ENCODE results near the gene SLIT2. TPM values are rescaled to one million over a fixed set of nuclear protein-coding genes. Genes with fewer than 3 reads are reported as not detected.

Gene SLIT2
- total RNA-seq, 5 donors from 2014 or later (not counting 1 experiment from before 2014, with no cell fraction given): 0.03 to 0.50 (median 0.22) TPM; not detected in 2

DNA sequence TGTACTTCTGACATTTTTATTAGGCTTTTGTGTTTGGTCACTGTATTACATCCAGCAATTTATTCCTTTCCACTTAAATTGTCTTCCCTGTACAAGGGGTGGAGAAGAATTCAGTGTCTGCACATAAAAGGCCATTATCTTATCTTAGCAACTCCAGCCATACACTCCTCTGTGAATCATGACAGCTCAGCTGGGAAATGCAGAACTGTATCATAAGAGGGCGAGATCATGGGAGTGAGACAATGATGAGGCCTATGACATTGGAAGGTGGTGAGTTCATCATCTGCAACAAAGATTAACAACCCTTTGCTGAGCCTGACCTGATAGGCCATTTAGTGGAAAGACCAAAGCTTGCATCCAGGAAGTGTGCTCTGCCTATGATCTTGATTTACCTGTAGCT, 33.3 kb downstream of the SLIT2 start:
- Mint-ChIP-seq H3K4me1 (no peaks in the 10 kb centered on the region), H3K27me3 (no peaks in the 10 kb centered on the region), H3K27ac (no peak overlapping the region), H3K4me3 (no peak overlapping the region), H3K36me3 (no peaks in the 10 kb centered on the region), H3K9me3 (peaks cover 0 to 6% (median 3%) of the 10 kb centered on the region in 3 donors)
- no peaks in the 10 kb centered on the region for H3K4me1 ChIP-seq (ENCODE audit: control insufficient read depth in 1 of 2, extremely low read depth in 1 of 2, insufficient read depth in 2 of 2, low read length in 2 of 2)
- no peaks in the 10 kb centered on the region for H3K36me3 ChIP-seq (ENCODE audit: control insufficient read depth in 2 of 2, extremely low read depth in 1 of 2, insufficient read depth in 1 of 2, low read length in 1 of 2)
- ChIA-PET CTCF (no interaction called here), POLR2A (no interaction called here)
- H3K9me3 ChIP-seq: no peaks in the 10 kb centered on the region
- DNase-seq (no peak), ATAC-seq (replicated peaks in 1 of 4) (no peak)
- H3K27ac ChIP-seq (ENCODE audit: low read length): no peak overlapping the region
- H3K27me3 ChIP-seq (replicated peaks in 1 of 2; ENCODE audit: control insufficient read depth in 2 of 2, extremely low read depth in 1 of 2, insufficient read depth in 2 of 2, low read length in 1 of 2): no peaks in the 10 kb centered on the region
- H3K4me3 ChIP-seq (ENCODE audit: control insufficient read depth in 1 of 2, extremely low read depth in 1 of 2, low read length in 1 of 2): no peak overlapping the region
- WGBS (ENCODE audit: insufficient coverage): 20% methylated on average over 1 of the region's 1 CpG

GRCh38 chr4:20287246-20287645, 35.5 kb downstream of the SLIT2 start:
- H3K27me3 Mint-ChIP-seq: no peaks in the 10 kb centered on the region
- Histone ChIP-seq H3K27ac (ENCODE audit: low read length) (no peak overlapping the region), H3K9me3 (no peaks in the 10 kb centered on the region), H3K27me3 (replicated peaks in 1 of 2; ENCODE audit: control insufficient read depth in 2 of 2, extremely low read depth in 1 of 2, insufficient read depth in 2 of 2, low read length in 1 of 2) (no peaks in the 10 kb centered on the region), H3K4me1 (ENCODE audit: control insufficient read depth in 1 of 2, extremely low read depth in 1 of 2, insufficient read depth in 2 of 2, low read length in 2 of 2) (no peaks in the 10 kb centered on the region), H3K36me3 (ENCODE audit: control insufficient read depth in 2 of 2, extremely low read depth in 1 of 2, insufficient read depth in 1 of 2, low read length in 1 of 2) (no peaks in the 10 kb centered on the region), H3K4me3 (ENCODE audit: control insufficient read depth in 1 of 2, extremely low read depth in 1 of 2, low read length in 1 of 2) (no peak overlapping the region)
- 80% methylated on average over 1 of the region's 2 CpGs for WGBS (ENCODE audit: insufficient coverage)
- H3K4me3 Mint-ChIP-seq: no peak overlapping the region
- ChIA-PET CTCF (no interaction called here), POLR2A (no interaction called here)
- no peak overlapping the region for H3K27ac Mint-ChIP-seq
- peaks cover 2 to 8% (median 4%) of the 10 kb centered on the region in 3 donors for H3K9me3 Mint-ChIP-seq
- no peak for DNase-seq
- H3K36me3 Mint-ChIP-seq: no peaks in the 10 kb centered on the region
- no peak for ATAC-seq (replicated peaks in 1 of 4)
- H3K4me1 Mint-ChIP-seq: no peaks in the 10 kb centered on the region

DNA sequence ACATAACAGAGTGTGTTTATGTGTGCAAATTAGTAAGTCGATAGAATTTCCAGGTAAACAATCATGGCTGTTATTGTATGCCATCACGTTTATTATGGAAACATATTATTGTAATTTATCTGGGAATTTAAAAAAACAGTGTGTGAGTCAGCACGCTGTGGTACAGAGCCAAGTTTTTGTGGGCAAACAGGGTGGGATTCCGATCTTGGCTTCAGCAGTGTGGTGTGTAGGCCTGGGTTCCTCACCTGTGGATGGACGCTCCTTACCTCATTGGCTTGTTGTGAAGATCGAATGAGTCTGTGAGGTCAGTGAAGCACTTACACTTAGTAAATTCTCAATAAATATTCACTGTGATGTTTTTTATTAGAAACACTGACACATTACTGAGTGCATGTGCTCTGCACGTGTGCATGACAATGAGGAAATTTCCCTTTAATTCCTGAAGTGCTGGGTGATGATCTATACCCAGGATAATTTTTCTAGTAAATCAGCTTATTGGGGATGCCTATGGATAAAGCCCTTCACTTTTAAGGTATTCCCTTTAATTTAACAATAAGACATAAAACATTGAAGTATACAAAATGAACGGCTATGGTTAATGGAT, 36.4 kb downstream of the SLIT2 start:
- no peaks in the 10 kb centered on the region for H3K36me3 ChIP-seq (ENCODE audit: control insufficient read depth in 2 of 2, extremely low read depth in 1 of 2, insufficient read depth in 1 of 2, low read length in 1 of 2)
- WGBS (ENCODE audit: insufficient coverage): 80% methylated on average over 4 of the region's 8 CpGs
- no peaks in the 10 kb centered on the region for H3K9me3 ChIP-seq
- H3K27me3 ChIP-seq (replicated peaks in 1 of 2; ENCODE audit: control insufficient read depth in 2 of 2, extremely low read depth in 1 of 2, insufficient read depth in 2 of 2, low read length in 1 of 2): no peaks in the 10 kb centered on the region
- POLR2A ChIA-PET: no interaction called here
- CTCF ChIA-PET: no interaction called here
- Mint-ChIP-seq H3K4me1 (no peaks in the 10 kb centered on the region), H3K36me3 (no peaks in the 10 kb centered on the region), H3K9me3 (peaks cover 3 to 10% (median 9%) of the 10 kb centered on the region in 3 donors), H3K27ac (no peak overlapping the region), H3K27me3 (no peaks in the 10 kb centered on the region), H3K4me3 (no peak overlapping the region)
- DNase-seq (no peak), ATAC-seq (replicated peaks in 1 of 4) (no peak)
- no peak overlapping the region for H3K27ac ChIP-seq (ENCODE audit: low read length)
- H3K4me3 ChIP-seq (ENCODE audit: control insufficient read depth in 1 of 2, extremely low read depth in 1 of 2, low read length in 1 of 2): no peak overlapping the region
- H3K4me1 ChIP-seq (ENCODE audit: control insufficient read depth in 1 of 2, extremely low read depth in 1 of 2, insufficient read depth in 2 of 2, low read length in 2 of 2): no peaks in the 10 kb centered on the region

DNA sequence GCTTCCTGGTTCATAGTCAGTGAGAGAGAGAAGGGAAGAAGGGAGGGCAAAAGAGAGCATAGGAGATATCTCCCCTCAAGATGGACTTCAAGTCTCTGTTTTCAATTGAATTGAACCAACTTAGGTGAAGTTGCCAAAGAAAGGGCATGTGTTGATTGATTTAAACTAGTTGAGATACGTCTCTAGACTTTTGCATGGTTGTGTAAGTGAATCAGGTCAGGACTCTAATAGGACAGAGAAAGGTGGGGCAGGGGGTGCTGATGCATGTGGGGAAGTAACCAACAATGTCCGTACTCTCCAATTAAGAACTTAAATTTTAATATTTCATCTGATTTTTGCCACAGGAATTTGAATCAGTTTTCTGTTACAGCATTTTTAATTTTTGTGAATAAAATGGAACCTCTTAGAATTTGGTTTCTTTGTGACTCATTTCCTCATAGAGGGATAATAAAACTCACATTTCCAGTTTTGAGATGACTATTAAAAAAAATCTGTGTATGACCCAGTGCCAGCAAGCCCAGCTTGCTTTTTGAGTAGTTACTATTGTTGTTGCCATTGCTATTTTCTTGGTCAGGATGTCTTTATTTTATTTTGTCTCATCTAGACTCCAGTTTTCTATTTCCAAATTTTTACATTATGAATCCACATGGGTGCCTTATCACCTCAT, 37.3 kb downstream of the SLIT2 start:
- no peaks in the 10 kb centered on the region for H3K36me3 Mint-ChIP-seq
- Histone ChIP-seq H3K4me3 (ENCODE audit: control insufficient read depth in 1 of 2, extremely low read depth in 1 of 2, low read length in 1 of 2) (no peak overlapping the region), H3K9me3 (no peaks in the 10 kb centered on the region), H3K27ac (ENCODE audit: low read length) (no peak overlapping the region), H3K4me1 (ENCODE audit: control insufficient read depth in 1 of 2, extremely low read depth in 1 of 2, insufficient read depth in 2 of 2, low read length in 2 of 2) (no peaks in the 10 kb centered on the region), H3K36me3 (ENCODE audit: control insufficient read depth in 2 of 2, extremely low read depth in 1 of 2, insufficient read depth in 1 of 2, low read length in 1 of 2) (no peaks in the 10 kb centered on the region), H3K27me3 (replicated peaks in 1 of 2; ENCODE audit: control insufficient read depth in 2 of 2, extremely low read depth in 1 of 2, insufficient read depth in 2 of 2, low read length in 1 of 2) (no peaks in the 10 kb centered on the region)
- H3K27ac Mint-ChIP-seq: no peak overlapping the region
- DNase-seq: no peak
- H3K4me1 Mint-ChIP-seq: no peaks in the 10 kb centered on the region
- H3K9me3 Mint-ChIP-seq: peaks cover 3 to 11% (median 10%) of the 10 kb centered on the region in 3 donors
- H3K27me3 Mint-ChIP-seq: no peaks in the 10 kb centered on the region
- ATAC-seq (replicated peaks in 1 of 4): no peak
- no peak overlapping the region for H3K4me3 Mint-ChIP-seq
- ChIA-PET CTCF (no interaction called here), POLR2A (interaction anchor here in 1 of 2 donors (0.7 kb wide), 1 partner anchor 160 kb away, joined by 4 read pairs; no protein-coding TSS in a partner anchor)
- no CpG with 5 or more reads among the region's 2 CpGs for WGBS (ENCODE audit: insufficient coverage)

GRCh38 chr4:20289782-20290181, 38.1 kb downstream of the SLIT2 start:
- Mint-ChIP-seq H3K27me3 (no peaks in the 10 kb centered on the region), H3K27ac (no peak overlapping the region), H3K9me3 (peaks cover 3 to 11% (median 10%) of the 10 kb centered on the region in 3 donors), H3K36me3 (no peaks in the 10 kb centered on the region), H3K4me3 (no peak overlapping the region), H3K4me1 (no peaks in the 10 kb centered on the region)
- Histone ChIP-seq H3K27ac (ENCODE audit: low read length) (no peak overlapping the region), H3K4me1 (ENCODE audit: control insufficient read depth in 1 of 2, extremely low read depth in 1 of 2, insufficient read depth in 2 of 2, low read length in 2 of 2) (no peaks in the 10 kb centered on the region), H3K27me3 (replicated peaks in 1 of 2; ENCODE audit: control insufficient read depth in 2 of 2, extremely low read depth in 1 of 2, insufficient read depth in 2 of 2, low read length in 1 of 2) (no peaks in the 10 kb centered on the region), H3K36me3 (ENCODE audit: control insufficient read depth in 2 of 2, extremely low read depth in 1 of 2, insufficient read depth in 1 of 2, low read length in 1 of 2) (no peaks in the 10 kb centered on the region), H3K9me3 (no peaks in the 10 kb centered on the region), H3K4me3 (ENCODE audit: control insufficient read depth in 1 of 2, extremely low read depth in 1 of 2, low read length in 1 of 2) (no peak overlapping the region)
- DNase-seq (no peak), ATAC-seq (replicated peaks in 1 of 4) (no peak)
- CTCF ChIA-PET: no interaction called here
- POLR2A ChIA-PET: interaction anchor here in 1 of 2 donors (0.7 kb wide), 1 partner anchor 161 kb away, joined by 4 read pairs; no protein-coding TSS in a partner anchor
- WGBS (ENCODE audit: insufficient coverage): 81% methylated on average over 3 of the region's 3 CpGs

DNA sequence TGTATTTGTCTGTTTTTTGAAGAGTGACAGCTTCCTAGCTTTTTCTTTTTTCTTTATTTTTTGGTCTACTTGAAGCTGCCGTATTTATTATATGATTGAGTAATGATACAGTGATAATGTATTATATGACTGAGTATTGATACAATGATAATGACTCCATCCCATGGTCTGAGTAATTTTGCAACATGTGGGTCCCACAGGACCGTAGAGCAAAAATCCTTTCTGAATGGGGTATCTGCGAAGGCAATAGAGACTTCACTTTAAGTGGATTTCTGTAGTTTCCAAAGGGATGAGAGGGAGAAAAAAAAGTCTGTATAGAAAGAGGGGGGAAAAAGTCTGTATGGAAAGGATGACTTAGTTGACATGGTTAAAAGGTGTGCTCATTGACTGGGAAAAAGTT, 41.0 kb downstream of the SLIT2 start:
- H3K36me3 Mint-ChIP-seq: no peaks in the 10 kb centered on the region
- POLR2A ChIA-PET: no interaction called here
- Histone ChIP-seq H3K4me1 (ENCODE audit: control insufficient read depth in 1 of 2, extremely low read depth in 1 of 2, insufficient read depth in 2 of 2, low read length in 2 of 2) (no peaks in the 10 kb centered on the region), H3K4me3 (ENCODE audit: control insufficient read depth in 1 of 2, extremely low read depth in 1 of 2, low read length in 1 of 2) (no peak overlapping the region), H3K36me3 (ENCODE audit: control insufficient read depth in 2 of 2, extremely low read depth in 1 of 2, insufficient read depth in 1 of 2, low read length in 1 of 2) (no peaks in the 10 kb centered on the region), H3K27ac (ENCODE audit: low read length) (no peak overlapping the region), H3K27me3 (replicated peaks in 1 of 2; ENCODE audit: control insufficient read depth in 2 of 2, extremely low read depth in 1 of 2, insufficient read depth in 2 of 2, low read length in 1 of 2) (no peaks in the 10 kb centered on the region), H3K9me3 (no peaks in the 10 kb centered on the region)
- DNase-seq (no peak), ATAC-seq (replicated peaks in 1 of 4) (no peak)
- H3K27ac Mint-ChIP-seq: no peak overlapping the region
- peaks cover 3 to 11% (median 10%) of the 10 kb centered on the region in 3 donors for H3K9me3 Mint-ChIP-seq
- CTCF ChIA-PET: interaction anchor here in 1 of 2 donors (0.6 kb wide), 1 partner anchor 391 kb away, joined by 3 read pairs; no protein-coding TSS in a partner anchor
- 100% methylated on average over 1 of the region's 3 CpGs for WGBS (ENCODE audit: insufficient coverage)
- no peaks in the 10 kb centered on the region for H3K4me1 Mint-ChIP-seq
- no peak overlapping the region for H3K4me3 Mint-ChIP-seq
- no peaks in the 10 kb centered on the region for H3K27me3 Mint-ChIP-seq

All from T-cell (primary cell).